HG03060 (cell line): ENCODE results near the gene SP6.

Experiments
- ATAC-seq: cut with Tn5 transposase; IDR thresholded peaks from one replicate; pipeline ENCODE4 v1.9.1; 2021; ENCODE audit warnings: low read depth, moderate number of reproducible peaks; ENCODE audit not compliant: unreplicated experiment

The SP6 gene

GRCh38 chr17:47850692-47851573 lies at the start of gene SP6:
TSS of gene SP6 (minus strand) at chr17:47851163. CDS start at chr17:47848429, 2,734 bp downstream.
- no peak for ATAC-seq

- no peak for ATAC-seq
These were observed 48.7 kb upstream of the SP6 start for GRCh38 chr17:47899643-47900042.

- no peak for ATAC-seq
These were observed 47.3 kb upstream of the SP6 start for GRCh38 chr17:47898241-47898640.

GRCh38 chr17:47897561-47897960 lies 46.6 kb upstream of the SP6 start:
- no peak for ATAC-seq

GRCh38 chr17:47896672-47897490 lies 45.9 kb upstream of the SP6 start:
- ATAC-seq, result no peak

- ATAC-seq, result peak; percentile 91
These were observed 45.1 kb upstream of the SP6 start, which contains the start of gene SP2 for GRCh38 chr17:47895856-47896671. TSS of gene SP2 (plus strand) at chr17:47896236. CDS start at chr17:47896287, 51 bp downstream.

GRCh38 chr17:47895347-47895855 lies 44.4 kb upstream of the SP6 start:
- ATAC-seq, result no peak

GRCh38 chr17:47894498-47895346 lies 43.8 kb upstream of the SP6 start:
- ATAC-seq, result no peak

- no peak for ATAC-seq
These were observed 40.7 kb upstream of the SP6 start for GRCh38 chr17:47891545-47892088.

- ATAC-seq, result no peak
These were observed 39.0 kb upstream of the SP6 start for GRCh38 chr17:47889734-47890529.

- ATAC-seq, result no peak
These were observed 37.3 kb upstream of the SP6 start for GRCh38 chr17:47888293-47888692.

GRCh38 chr17:47884905-47885730 lies 34.2 kb upstream of the SP6 start:
- ATAC-seq, result no peak

GRCh38 chr17:47884427-47884740 lies 33.4 kb upstream of the SP6 start:
- no peak for ATAC-seq

GRCh38 chr17:47883589-47884426 lies 32.8 kb upstream of the SP6 start:
- no peak for ATAC-seq

GRCh38 chr17:47882695-47883588 lies 32.0 kb upstream of the SP6 start:
- ATAC-seq, result no peak

GRCh38 chr17:47882247-47882646 lies 31.3 kb upstream of the SP6 start:
- ATAC-seq, result no peak
